Measurements from ENCODE around the gene COL11A2.
"Not testable (repeated sequence)": the region's sequence is repeated elsewhere in the genome, so short reads cannot be mapped to it uniquely, and the experiment has no call there.

COL11A2 gene

GRCh38 chr6:33156561-33156960 is 35.7 kb downstream of the COL11A2 start:
- CTCF ChIA-PET: interaction anchor here (1.1 to 7.8 kb wide), 4 partner anchors 9 to 223 kb away, joined by 3 to 83 read pairs (median 4); no protein-coding TSS in a partner anchor
- DNase-seq (ENCODE audit: low read depth, low spot score): no peak
- POLR2A ChIA-PET: no interaction called here
- TF ChIP-seq, protein P1, sequence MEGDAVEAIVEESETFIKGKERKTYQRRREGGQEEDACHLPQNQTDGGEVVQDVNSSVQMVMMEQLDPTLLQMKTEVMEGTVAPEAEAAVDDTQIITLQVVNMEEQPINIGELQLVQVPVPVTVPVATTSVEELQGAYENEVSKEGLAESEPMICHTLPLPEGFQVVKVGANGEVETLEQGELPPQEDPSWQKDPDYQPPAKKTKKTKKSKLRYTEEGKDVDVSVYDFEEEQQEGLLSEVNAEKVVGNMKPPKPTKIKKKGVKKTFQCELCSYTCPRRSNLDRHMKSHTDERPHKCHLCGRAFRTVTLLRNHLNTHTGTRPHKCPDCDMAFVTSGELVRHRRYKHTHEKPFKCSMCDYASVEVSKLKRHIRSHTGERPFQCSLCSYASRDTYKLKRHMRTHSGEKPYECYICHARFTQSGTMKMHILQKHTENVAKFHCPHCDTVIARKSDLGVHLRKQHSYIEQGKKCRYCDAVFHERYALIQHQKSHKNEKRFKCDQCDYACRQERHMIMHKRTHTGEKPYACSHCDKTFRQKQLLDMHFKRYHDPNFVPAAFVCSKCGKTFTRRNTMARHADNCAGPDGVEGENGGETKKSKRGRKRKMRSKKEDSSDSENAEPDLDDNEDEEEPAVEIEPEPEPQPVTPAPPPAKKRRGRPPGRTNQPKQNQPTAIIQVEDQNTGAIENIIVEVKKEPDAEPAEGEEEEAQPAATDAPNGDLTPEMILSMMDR (IDR thresholded peaks at IDR 0.05; ENCODE audit: insufficient read depth, low read length, missing control alignments): no peak
- no peak overlapping the region for H3K4me3 ChIP-seq (ENCODE audit: low read depth, low read length)

- DNase-seq (ENCODE audit: low read depth, low spot score): no peak
- TF ChIP-seq, protein P1 (IDR thresholded peaks at IDR 0.05; ENCODE audit: insufficient read depth, low read length, missing control alignments): no peak
- ChIA-PET CTCF (interaction anchor here (0.8 to 3.4 kb wide), 5 partner anchors 9 to 94 kb away, joined by 3 to 10 read pairs (median 4); no protein-coding TSS in a partner anchor), POLR2A (no interaction called here)
- H3K4me3 ChIP-seq (ENCODE audit: low read depth, low read length): no peak overlapping the region
Measured at GRCh38 chr6:33154349-33154748, 37.9 kb downstream of the COL11A2 start.

DNA sequence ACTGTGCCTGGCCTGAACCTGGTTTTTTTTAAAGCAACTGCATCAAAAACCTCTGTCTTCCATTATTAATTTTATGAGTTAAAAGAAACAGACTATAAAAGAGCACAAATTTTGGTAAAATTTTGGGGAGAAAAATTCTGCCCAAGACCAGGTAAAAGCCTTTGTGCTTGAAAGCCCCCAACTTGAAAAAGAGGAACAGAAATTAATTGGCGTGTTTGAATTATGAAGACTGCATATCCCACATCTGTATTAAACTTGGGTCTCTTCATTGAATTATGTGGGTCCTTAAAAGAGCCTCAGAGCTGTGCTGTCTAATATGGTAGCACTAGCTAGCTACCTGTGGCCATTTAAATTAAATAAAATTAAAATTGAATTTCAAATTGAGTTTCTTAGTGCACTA is 41.2 kb downstream of the COL11A2 start:
- DNase-seq (ENCODE audit: low read depth, low spot score): no peak
- no peak overlapping the region for H3K4me3 ChIP-seq (ENCODE audit: low read depth, low read length)
- TF ChIP-seq, protein P1 (IDR thresholded peaks at IDR 0.05; ENCODE audit: insufficient read depth, low read length, missing control alignments): no peak
- POLR2A ChIA-PET: no interaction called here
- CTCF ChIA-PET: interaction anchor here (2.1 to 9.9 kb wide), 7 partner anchors 8 to 136 kb away, joined by 5 to 83 read pairs (median 62); no protein-coding TSS in a partner anchor

GRCh38 chr6:33150560-33150959 is 41.7 kb downstream of the COL11A2 start:
- H3K4me3 ChIP-seq (ENCODE audit: low read depth, low read length); DNase-seq (ENCODE audit: low read depth, low spot score); POLR2A ChIA-PET: not testable (repeated sequence)
- CTCF ChIA-PET: interaction anchor here (1.3 to 9.9 kb wide), 11 partner anchors 8 to 140 kb away, joined by 4 to 83 read pairs (median 13); no protein-coding TSS in a partner anchor

GRCh38 chr6:33147807-33148666 is 44.2 kb downstream of the COL11A2 start:
- ChIA-PET POLR2A (no interaction called here), CTCF (interaction anchor here (0.7 to 9.9 kb wide), 24 partner anchors 11 to 280 kb away, joined by 3 to 83 read pairs (median 4); no protein-coding TSS in a partner anchor)
- H3K4me3 ChIP-seq (ENCODE audit: low read depth, low read length): no peak overlapping the region
- no peak for DNase-seq (ENCODE audit: low read depth, low spot score)
- TF ChIP-seq, protein P1 (IDR thresholded peaks at IDR 0.05; ENCODE audit: insufficient read depth, low read length, missing control alignments): peak; percentile 69

- ChIA-PET CTCF (interaction anchor here (9.9 kb wide), 1 partner anchor 15 kb away, joined by 83 read pairs; no protein-coding TSS in a partner anchor), POLR2A (no interaction called here)
Measured at GRCh38 chr6:33144373-33144772, 47.9 kb downstream of the COL11A2 start.

More at GRCh38 chr6:33144373-33144772, 47.9 kb downstream of the COL11A2 start:
- H3K4me3 ChIP-seq (ENCODE audit: low read depth, low read length): no peak overlapping the region
- TF ChIP-seq, protein P1 (IDR thresholded peaks at IDR 0.05; ENCODE audit: insufficient read depth, low read length, missing control alignments): no peak
- DNase-seq (ENCODE audit: low read depth, low spot score): no peak
